ENCODE measurements around the gene NKX2-4.

DNA sequence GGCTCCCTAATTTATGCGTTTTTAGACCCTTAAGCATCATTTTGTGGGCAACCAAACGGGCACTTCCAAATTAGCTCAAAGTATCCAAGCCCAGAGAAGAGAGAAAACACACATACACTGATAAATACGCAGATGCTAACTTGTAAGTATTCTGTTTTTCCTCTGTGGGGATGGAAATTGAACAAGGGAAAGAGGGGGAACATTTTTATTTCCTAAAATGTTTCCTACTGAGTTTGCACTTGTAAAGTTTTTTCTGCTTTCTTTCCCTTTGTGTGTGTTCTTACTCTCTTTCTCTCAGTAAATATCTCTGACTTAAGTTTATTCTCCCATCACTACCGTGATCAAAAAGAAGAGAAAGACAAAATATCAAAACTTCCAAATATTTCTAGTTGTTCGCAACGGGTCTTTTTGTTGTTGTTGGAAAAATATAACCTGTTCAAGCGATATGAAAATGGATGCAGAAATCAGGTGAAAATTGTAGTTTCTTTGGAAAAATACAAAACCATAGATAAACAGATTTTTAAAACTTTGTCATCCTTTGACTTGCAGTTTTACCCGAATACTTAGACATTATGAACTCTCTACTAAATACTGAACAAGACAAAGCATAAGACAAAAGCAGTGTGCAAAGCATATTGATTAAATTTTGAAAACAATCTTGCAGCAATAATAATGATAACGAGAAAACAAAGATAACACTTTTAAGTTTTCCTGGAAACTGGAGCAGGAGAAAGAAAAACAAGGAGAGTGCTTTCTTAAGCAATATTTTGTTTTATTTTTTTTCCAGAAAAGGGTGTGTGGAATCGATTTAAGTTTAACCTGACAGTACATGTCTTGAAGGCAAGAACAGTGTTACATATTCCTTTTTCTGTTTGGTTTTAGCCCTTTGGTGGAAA is 1.0 kb upstream of the NKX2-4 start:
- TF ChIP-seq, protein P1, sequence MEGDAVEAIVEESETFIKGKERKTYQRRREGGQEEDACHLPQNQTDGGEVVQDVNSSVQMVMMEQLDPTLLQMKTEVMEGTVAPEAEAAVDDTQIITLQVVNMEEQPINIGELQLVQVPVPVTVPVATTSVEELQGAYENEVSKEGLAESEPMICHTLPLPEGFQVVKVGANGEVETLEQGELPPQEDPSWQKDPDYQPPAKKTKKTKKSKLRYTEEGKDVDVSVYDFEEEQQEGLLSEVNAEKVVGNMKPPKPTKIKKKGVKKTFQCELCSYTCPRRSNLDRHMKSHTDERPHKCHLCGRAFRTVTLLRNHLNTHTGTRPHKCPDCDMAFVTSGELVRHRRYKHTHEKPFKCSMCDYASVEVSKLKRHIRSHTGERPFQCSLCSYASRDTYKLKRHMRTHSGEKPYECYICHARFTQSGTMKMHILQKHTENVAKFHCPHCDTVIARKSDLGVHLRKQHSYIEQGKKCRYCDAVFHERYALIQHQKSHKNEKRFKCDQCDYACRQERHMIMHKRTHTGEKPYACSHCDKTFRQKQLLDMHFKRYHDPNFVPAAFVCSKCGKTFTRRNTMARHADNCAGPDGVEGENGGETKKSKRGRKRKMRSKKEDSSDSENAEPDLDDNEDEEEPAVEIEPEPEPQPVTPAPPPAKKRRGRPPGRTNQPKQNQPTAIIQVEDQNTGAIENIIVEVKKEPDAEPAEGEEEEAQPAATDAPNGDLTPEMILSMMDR (IDR thresholded peaks at IDR 0.05), result no peak
- no peak for TF ChIP-seq POLR2A (IDR thresholded peaks at IDR 0.05)
